ENCODE data around the gene TUBAL3. TPM values are rescaled to one million over a fixed set of nuclear protein-coding genes. Genes with fewer than 3 reads are reported as not detected.
"Not testable (repeated sequence)": the region's sequence is repeated elsewhere in the genome, so short reads cannot be mapped to it uniquely, and the experiment has no call there.

Gene TUBAL3
- total RNA-seq, 5 donors from 2014 or later (not counting 1 experiment from before 2014, with no cell fraction given), result not detected

DNA sequence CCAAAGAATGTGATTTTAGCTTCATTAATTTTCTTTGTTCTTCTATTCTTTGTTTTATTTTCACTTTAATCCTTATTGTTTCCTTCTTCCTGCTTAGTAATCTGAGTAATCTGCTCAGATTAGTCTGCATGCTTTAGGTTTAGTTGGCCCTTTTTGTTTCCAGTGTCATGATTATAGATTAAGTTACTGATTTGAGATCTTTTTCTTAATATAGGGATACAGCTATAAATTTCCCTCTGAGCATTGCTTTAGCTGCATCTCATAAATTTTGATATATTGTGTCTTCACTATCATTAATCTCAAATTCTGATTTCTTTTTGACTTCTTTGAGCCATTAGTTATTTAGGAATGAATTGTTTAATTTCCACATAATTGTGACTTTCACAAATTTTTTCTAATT is 14.0 kb upstream of the TUBAL3 start:
- ChIA-PET POLR2A (interaction anchor here (0.6 to 0.7 kb wide), 3 partner anchors 12 to 580 kb away, joined by 3 to 4 read pairs (median 3); no protein-coding TSS in a partner anchor), CTCF (interaction anchor here in 1 of 2 donors (1.0 kb wide), 1 partner anchor 569 kb away, joined by 3 read pairs; no protein-coding TSS in a partner anchor)
- Histone ChIP-seq H3K4me3 (ENCODE audit: control insufficient read depth in 1 of 2, extremely low read depth in 1 of 2, low read length in 1 of 2) (no peak overlapping the region), H3K9me3 (no peaks in the 10 kb centered on the region), H3K27ac (ENCODE audit: low read length) (no peak overlapping the region), H3K27me3 (replicated peaks in 1 of 2; ENCODE audit: control insufficient read depth in 2 of 2, extremely low read depth in 1 of 2, insufficient read depth in 2 of 2, low read length in 1 of 2) (no peaks in the 10 kb centered on the region), H3K36me3 (ENCODE audit: control insufficient read depth in 2 of 2, extremely low read depth in 1 of 2, insufficient read depth in 1 of 2, low read length in 1 of 2) (peaks cover 0 to 5% of the 10 kb centered on the region in 2 donors), H3K4me1 (ENCODE audit: control insufficient read depth in 1 of 2, extremely low read depth in 1 of 2, insufficient read depth in 2 of 2, low read length in 2 of 2) (no peaks in the 10 kb centered on the region)
- Mint-ChIP-seq H3K27ac (no peak overlapping the region), H3K9me3 (peaks cover 0 to 25% (median 17%) of the 10 kb centered on the region in 3 donors), H3K27me3 (no peaks in the 10 kb centered on the region), H3K4me1 (no peaks in the 10 kb centered on the region), H3K36me3 (peaks cover 9% of the 10 kb centered on the region), H3K4me3 (no peak overlapping the region)
- DNase-seq, result no peak
- no peak for ATAC-seq (replicated peaks in 1 of 4)

DNA sequence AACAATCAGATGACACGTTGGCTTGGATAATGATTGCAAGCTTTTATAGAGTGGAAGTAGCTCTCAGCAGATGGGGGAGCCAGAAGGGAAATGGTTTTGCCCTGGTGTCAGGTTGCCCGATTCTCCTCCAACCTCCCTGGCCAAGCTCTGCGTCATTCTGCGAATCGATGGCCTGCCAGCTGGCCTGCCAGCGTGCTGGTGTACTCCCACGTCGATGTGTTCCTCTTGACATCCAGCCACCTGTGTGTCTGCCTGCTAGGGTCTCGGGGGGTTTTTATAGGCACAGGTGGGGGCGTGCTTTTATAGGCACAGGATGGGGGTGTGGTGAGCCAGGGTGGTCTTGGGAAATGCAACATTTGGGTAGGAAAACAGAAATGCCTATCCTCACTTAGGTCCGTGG is 12.4 kb upstream of the TUBAL3 start:
- Histone ChIP-seq H3K36me3 (ENCODE audit: control insufficient read depth in 2 of 2, extremely low read depth in 1 of 2, insufficient read depth in 1 of 2, low read length in 1 of 2) (peaks cover 0 to 5% of the 10 kb centered on the region in 2 donors), H3K4me3 (ENCODE audit: control insufficient read depth in 1 of 2, extremely low read depth in 1 of 2, low read length in 1 of 2) (no peak overlapping the region), H3K4me1 (ENCODE audit: control insufficient read depth in 1 of 2, extremely low read depth in 1 of 2, insufficient read depth in 2 of 2, low read length in 2 of 2) (peaks cover 3 to 6% of the 10 kb centered on the region in 2 experiments), H3K9me3 (no peaks in the 10 kb centered on the region), H3K27me3 (replicated peaks in 1 of 2; ENCODE audit: control insufficient read depth in 2 of 2, extremely low read depth in 1 of 2, insufficient read depth in 2 of 2, low read length in 1 of 2) (peaks cover 0 to 2% of the 10 kb centered on the region in 2 experiments), H3K27ac (ENCODE audit: low read length) (no peak overlapping the region)
- Mint-ChIP-seq H3K9me3 (peaks cover 0 to 25% (median 17%) of the 10 kb centered on the region in 3 donors), H3K36me3 (peaks cover 9% of the 10 kb centered on the region), H3K27me3 (no peaks in the 10 kb centered on the region), H3K4me1 (peaks cover 0 to 3% (median 3%) of the 10 kb centered on the region in 3 donors), H3K27ac (no peak overlapping the region), H3K4me3 (no peak overlapping the region)
- 92% methylated on average over 2 of the region's 11 CpGs for WGBS (ENCODE audit: insufficient coverage)
- CTCF ChIA-PET, result no interaction called here
- no peak for DNase-seq
- POLR2A ChIA-PET, result no interaction called here
- no peak for ATAC-seq (replicated peaks in 1 of 4)

DNA sequence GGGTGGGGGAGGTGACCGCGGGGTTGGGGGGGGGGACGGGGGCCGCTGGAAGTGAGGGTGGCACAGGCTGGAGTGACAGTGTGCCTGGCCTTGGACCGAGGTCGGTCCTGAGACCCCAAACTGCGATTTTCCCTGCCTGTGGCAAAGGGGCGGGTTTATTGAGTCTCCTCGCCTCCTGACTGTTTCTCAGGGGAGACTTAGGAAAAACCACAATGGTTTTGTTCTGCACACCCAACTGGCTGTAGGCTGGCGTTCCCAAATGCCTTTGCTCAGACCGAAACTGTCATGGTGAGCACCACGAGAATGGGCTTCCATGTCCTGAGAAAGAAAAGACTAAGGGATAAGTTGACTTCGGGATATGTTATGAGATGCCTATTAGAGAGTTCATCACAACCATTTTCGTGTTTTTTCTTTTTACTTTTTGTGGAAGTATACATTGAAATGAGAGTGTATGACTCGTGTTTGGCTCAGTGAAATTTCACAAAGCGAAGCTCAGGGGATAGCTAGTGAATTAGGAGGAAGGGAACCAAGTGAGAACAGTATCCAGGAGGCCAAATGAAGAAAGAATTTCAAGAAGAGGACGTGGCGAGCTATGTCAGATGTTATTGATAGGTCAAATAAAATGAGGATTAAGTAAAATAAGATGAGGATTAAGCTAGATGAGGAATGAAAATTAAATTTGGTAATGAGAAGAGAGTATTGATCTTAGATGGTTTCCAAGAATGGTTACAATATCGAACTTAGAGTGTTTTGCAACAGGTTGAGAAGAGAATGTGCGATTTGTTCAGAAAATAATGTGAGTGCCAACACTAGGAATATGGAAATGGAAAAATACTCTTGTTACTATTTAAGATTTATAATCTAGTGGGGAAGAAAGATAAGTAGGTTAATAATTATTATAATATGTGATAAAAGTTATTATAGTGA is 8.6 kb upstream of the TUBAL3 start:
- Mint-ChIP-seq H3K36me3 (no peaks in the 10 kb centered on the region), H3K27ac (no peak overlapping the region), H3K4me1 (peaks cover 0 to 5% (median 4%) of the 10 kb centered on the region in 3 donors), H3K4me3 (no peak overlapping the region), H3K9me3 (peaks cover 0 to 4% (median 2%) of the 10 kb centered on the region in 3 donors), H3K27me3 (peaks cover 9 to 16% of the 10 kb centered on the region in 2 donors)
- peak in 1 of 35 experiments; percentile 9 for DNase-seq
- Histone ChIP-seq H3K4me3 (ENCODE audit: control insufficient read depth in 1 of 2, extremely low read depth in 1 of 2, low read length in 1 of 2) (peak overlapping the region; percentile 54 to 83), H3K27me3 (replicated peaks in 1 of 2; ENCODE audit: control insufficient read depth in 2 of 2, extremely low read depth in 1 of 2, insufficient read depth in 2 of 2, low read length in 1 of 2) (peaks cover 2 to 6% of the 10 kb centered on the region in 2 experiments), H3K27ac (ENCODE audit: low read length) (no peak overlapping the region), H3K36me3 (ENCODE audit: control insufficient read depth in 2 of 2, extremely low read depth in 1 of 2, insufficient read depth in 1 of 2, low read length in 1 of 2) (peaks cover 0 to 5% of the 10 kb centered on the region in 2 donors), H3K9me3 (no peaks in the 10 kb centered on the region), H3K4me1 (ENCODE audit: control insufficient read depth in 1 of 2, extremely low read depth in 1 of 2, insufficient read depth in 2 of 2, low read length in 2 of 2) (peaks cover 3 to 6% of the 10 kb centered on the region in 2 experiments)
- peak in 2 of 4 experiments; percentile 8 to 23 for ATAC-seq (replicated peaks in 1 of 4)
- CTCF ChIA-PET, result interaction anchor here in 1 of 2 donors (0.6 to 0.7 kb wide), 2 partner anchors 27 to 1033 kb away, joined by 3 to 5 read pairs; no protein-coding TSS in a partner anchor
- POLR2A ChIA-PET, result no interaction called here
- 38% methylated on average over 14 of the region's 20 CpGs for WGBS (ENCODE audit: insufficient coverage)

DNA sequence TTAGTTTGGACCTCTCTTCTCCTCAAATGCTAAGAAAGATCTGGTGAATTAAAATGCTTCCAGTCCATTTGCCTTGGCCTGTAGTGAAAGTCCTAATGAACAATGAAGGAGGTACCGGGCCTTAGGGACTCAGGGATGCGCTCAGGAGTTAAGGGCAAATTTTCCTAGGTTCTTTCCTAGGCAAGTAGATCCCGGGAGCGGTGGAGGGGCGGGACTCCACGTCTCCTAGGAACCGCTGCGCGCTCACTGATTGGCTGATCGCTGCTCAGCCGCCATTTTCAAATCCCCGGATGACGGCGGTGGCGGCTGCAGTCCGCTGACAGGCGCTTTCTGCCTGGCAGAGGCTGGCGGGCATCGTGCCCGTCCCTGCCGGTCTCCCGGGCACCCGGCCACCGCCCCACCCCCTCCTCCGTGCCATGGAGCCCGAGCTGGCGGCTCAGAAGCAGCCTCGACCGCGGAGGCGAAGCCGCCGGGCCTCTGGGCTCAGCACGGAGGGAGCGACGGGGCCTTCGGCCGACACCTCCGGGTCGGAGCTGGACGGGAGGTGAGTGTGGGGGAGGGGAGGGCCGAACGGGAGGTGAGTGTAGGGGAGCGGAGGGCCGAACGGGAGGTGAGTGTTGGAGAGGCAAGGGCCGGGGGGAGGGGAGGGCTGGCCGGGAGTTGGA is 7.8 kb upstream of the TUBAL3 start, which contains the start of gene NET1:
TSS of gene NET1 (plus strand) at position 281 of the 665 bp plus-strand sequence. CDS start at position 417, 136 bp downstream.
- H3K4me1 ChIP-seq (ENCODE audit: control insufficient read depth in 1 of 2, extremely low read depth in 1 of 2, insufficient read depth in 2 of 2, low read length in 2 of 2), result peaks cover 3 to 6% of the 10 kb centered on the region in 2 experiments
- ATAC-seq (replicated peaks in 1 of 4), result peak; percentile 79 to 92 (median 86)
- H3K4me3 Mint-ChIP-seq, result peak within 1 kb of the TSS in 2 of 3 donors; percentile 74 to 81
- peaks cover 14 to 16% of the 10 kb centered on the region in 2 donors for H3K27me3 Mint-ChIP-seq
- H3K36me3 ChIP-seq (ENCODE audit: control insufficient read depth in 2 of 2, extremely low read depth in 1 of 2, insufficient read depth in 1 of 2, low read length in 1 of 2), result peaks cover 0 to 5% of the 10 kb centered on the region in 2 donors
- under 1% methylated on average over 36 of the region's 48 CpGs for WGBS (ENCODE audit: insufficient coverage)
- no peaks in the 10 kb centered on the region for H3K9me3 Mint-ChIP-seq
- H3K4me1 Mint-ChIP-seq, result peaks cover 0 to 5% (median 4%) of the 10 kb centered on the region in 3 donors
- H3K4me3 ChIP-seq (ENCODE audit: control insufficient read depth in 1 of 2, extremely low read depth in 1 of 2, low read length in 1 of 2), result peak within 1 kb of the TSS; percentile 54 to 83
- ChIA-PET CTCF (interaction anchor here in 1 of 2 donors (0.7 kb wide), 1 partner anchor 218 kb away, joined by 4 read pairs; no protein-coding TSS in a partner anchor), POLR2A (no interaction called here)
- H3K27me3 ChIP-seq (replicated peaks in 1 of 2; ENCODE audit: control insufficient read depth in 2 of 2, extremely low read depth in 1 of 2, insufficient read depth in 2 of 2, low read length in 1 of 2), result peaks cover 2 to 6% of the 10 kb centered on the region in 2 experiments
- H3K27ac ChIP-seq (ENCODE audit: low read length), result no peak within 1 kb of the TSS
- H3K9me3 ChIP-seq, result no peaks in the 10 kb centered on the region
- no peaks in the 10 kb centered on the region for H3K36me3 Mint-ChIP-seq
- H3K27ac Mint-ChIP-seq, result no peak within 1 kb of the TSS
- peak; percentile 6 to 73 (median 49) for DNase-seq

DNA sequence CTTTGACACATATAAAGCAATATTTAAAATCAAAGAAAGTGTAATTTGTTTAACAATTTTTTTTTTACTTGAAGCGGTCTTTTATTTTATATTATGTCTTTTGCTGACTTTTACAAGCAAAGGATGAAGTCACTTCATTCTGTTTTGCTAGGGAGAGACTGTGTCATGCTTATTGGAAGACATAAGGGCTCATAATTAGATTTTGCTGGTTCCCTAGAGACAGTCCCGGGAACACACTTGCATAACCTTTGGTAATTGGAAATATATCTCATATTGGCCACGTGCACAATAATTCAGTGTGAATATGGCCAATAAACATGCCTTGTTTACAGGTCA is 7.3 kb upstream of the TUBAL3 start:
- H3K36me3 Mint-ChIP-seq, result no peaks in the 10 kb centered on the region
- H3K9me3 Mint-ChIP-seq, result no peaks in the 10 kb centered on the region
- H3K27me3 Mint-ChIP-seq, result peaks cover 14 to 16% of the 10 kb centered on the region in 2 donors
- Histone ChIP-seq H3K27ac (ENCODE audit: low read length) (no peak overlapping the region), H3K27me3 (replicated peaks in 1 of 2; ENCODE audit: control insufficient read depth in 2 of 2, extremely low read depth in 1 of 2, insufficient read depth in 2 of 2, low read length in 1 of 2) (peaks cover 2 to 6% of the 10 kb centered on the region in 2 experiments), H3K9me3 (no peaks in the 10 kb centered on the region), H3K4me1 (ENCODE audit: control insufficient read depth in 1 of 2, extremely low read depth in 1 of 2, insufficient read depth in 2 of 2, low read length in 2 of 2) (peaks cover 3 to 6% of the 10 kb centered on the region in 2 experiments), H3K36me3 (ENCODE audit: control insufficient read depth in 2 of 2, extremely low read depth in 1 of 2, insufficient read depth in 1 of 2, low read length in 1 of 2) (peaks cover 0 to 2% of the 10 kb centered on the region in 2 donors), H3K4me3 (ENCODE audit: control insufficient read depth in 1 of 2, extremely low read depth in 1 of 2, low read length in 1 of 2) (peak overlapping the region; percentile 54 to 78)
- no peak overlapping the region for H3K27ac Mint-ChIP-seq
- H3K4me3 Mint-ChIP-seq, result peak overlapping the region in 2 of 3 donors; percentile 74 to 81
- ATAC-seq (replicated peaks in 1 of 4) (peak in 1 of 4 experiments; percentile 11), DNase-seq (no peak)
- WGBS (ENCODE audit: insufficient coverage), result no CpG with 5 or more reads among the region's 3 CpGs
- H3K4me1 Mint-ChIP-seq, result peaks cover 0 to 5% (median 4%) of the 10 kb centered on the region in 3 donors
- ChIA-PET CTCF (interaction anchor here in 1 of 2 donors (0.9 kb wide), 2 partner anchors 20 to 560 kb away, joined by 4 to 5 read pairs; no protein-coding TSS in a partner anchor), POLR2A (no interaction called here)

DNA sequence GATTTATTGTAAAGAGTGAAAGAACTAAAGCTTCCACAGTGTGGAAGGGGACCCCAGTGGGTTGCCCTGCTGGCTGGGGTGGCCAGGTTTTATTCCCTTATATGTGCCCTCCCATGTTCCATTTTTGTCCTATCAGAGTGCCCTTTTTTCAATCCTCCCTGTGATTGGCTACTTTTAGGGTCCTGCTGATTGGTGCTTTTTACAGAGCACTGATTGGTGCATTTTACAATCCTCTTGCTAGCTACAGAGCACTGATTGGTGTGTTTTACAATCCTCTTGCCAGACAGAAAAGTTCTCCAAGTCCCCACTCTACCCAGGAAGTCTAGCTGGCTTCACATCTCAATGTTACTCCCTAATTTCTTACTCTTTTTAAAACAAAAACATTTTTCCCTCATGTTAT is 6.2 kb upstream of the TUBAL3 start:
- H3K4me1 Mint-ChIP-seq; H3K27me3 ChIP-seq (replicated peaks in 1 of 2; ENCODE audit: control insufficient read depth in 2 of 2, extremely low read depth in 1 of 2, insufficient read depth in 2 of 2, low read length in 1 of 2); H3K9me3 Mint-ChIP-seq; DNase-seq; H3K36me3 Mint-ChIP-seq; H3K4me3 ChIP-seq (ENCODE audit: control insufficient read depth in 1 of 2, extremely low read depth in 1 of 2, low read length in 1 of 2); H3K36me3 ChIP-seq (ENCODE audit: control insufficient read depth in 2 of 2, extremely low read depth in 1 of 2, insufficient read depth in 1 of 2, low read length in 1 of 2); ATAC-seq (replicated peaks in 1 of 4); H3K9me3 ChIP-seq; H3K27ac ChIP-seq (ENCODE audit: low read length); H3K4me3 Mint-ChIP-seq; H3K27ac Mint-ChIP-seq; H3K4me1 ChIP-seq (ENCODE audit: control insufficient read depth in 1 of 2, extremely low read depth in 1 of 2, insufficient read depth in 2 of 2, low read length in 2 of 2): not testable (repeated sequence)
- H3K27me3 Mint-ChIP-seq, result peaks cover 14 to 16% of the 10 kb centered on the region in 2 donors
- CTCF ChIA-PET, result interaction anchor here (0.6 to 0.9 kb wide), 8 partner anchors 18 to 575 kb away, joined by 3 to 5 read pairs (median 3); no protein-coding TSS in a partner anchor
- POLR2A ChIA-PET, result interaction anchor here (0.7 kb wide), 2 partner anchors 21 to 26 kb away, joined by 6 to 7 read pairs; no protein-coding TSS in a partner anchor

Measured in T-cell (primary cell).